ENCODE data around the gene SYT15.

The SYT15 gene

GRCh38 chr10:46545861-46546590, 32.9 kb upstream of the SYT15 start:
- DNase-seq, result no peak

GRCh38 chr10:46546591-46547540, 32.1 kb upstream of the SYT15 start:
- no peak for DNase-seq

DNA sequence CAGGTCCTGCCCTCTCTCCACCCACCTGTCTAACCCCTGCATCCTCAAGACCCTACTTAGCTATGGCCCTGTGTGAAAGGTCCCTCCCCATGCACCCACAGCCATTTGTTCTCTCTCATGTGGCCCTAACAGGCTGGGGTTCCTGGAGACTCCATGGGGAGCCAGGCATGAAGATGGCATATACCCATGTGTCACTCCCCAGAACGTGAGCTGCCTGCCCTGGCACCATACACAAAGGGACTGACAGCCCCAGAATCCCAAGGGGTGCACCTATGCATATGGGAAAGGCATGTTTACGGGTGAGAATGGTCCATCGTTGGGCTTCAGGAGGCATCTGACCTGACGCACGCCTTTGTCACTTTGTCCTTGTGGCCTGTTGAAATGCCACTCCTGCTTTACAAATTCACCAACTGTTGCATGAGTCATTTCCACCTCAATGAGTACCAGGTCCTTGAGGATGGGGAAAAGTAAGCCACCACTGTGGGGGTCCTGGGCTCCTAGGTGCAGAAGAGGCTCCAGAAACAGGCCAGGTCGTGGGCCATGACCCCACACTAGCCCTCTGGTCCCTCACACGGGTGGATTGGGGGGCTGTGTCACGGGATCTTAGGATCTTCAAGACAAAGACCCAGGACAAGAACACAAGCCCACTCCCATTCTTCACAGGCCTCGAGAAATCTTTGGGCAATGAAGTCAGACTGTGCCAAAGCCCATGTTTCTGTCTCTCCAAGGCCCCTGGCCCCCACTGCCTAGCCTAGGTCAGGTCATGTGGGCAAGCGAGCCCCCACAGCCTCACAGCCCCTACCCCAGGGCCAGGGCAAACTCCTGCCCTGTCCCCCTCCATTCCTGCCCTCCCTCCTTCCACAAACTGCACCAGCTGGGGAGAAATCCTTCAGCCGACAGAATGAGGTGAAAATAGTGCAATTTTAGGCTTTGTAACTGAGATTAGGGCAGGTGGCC, 31.1 kb upstream of the SYT15 start:
- DNase-seq, result no peak

- DNase-seq, result no peak
Observed at GRCh38 chr10:46548498-46549090, 30.3 kb upstream of the SYT15 start.

GRCh38 chr10:46549171-46550075, 29.5 kb upstream of the SYT15 start:
- no peak for DNase-seq

- DNase-seq, result no peak
Observed at GRCh38 chr10:46550076-46550790, 28.7 kb upstream of the SYT15 start.

DNA sequence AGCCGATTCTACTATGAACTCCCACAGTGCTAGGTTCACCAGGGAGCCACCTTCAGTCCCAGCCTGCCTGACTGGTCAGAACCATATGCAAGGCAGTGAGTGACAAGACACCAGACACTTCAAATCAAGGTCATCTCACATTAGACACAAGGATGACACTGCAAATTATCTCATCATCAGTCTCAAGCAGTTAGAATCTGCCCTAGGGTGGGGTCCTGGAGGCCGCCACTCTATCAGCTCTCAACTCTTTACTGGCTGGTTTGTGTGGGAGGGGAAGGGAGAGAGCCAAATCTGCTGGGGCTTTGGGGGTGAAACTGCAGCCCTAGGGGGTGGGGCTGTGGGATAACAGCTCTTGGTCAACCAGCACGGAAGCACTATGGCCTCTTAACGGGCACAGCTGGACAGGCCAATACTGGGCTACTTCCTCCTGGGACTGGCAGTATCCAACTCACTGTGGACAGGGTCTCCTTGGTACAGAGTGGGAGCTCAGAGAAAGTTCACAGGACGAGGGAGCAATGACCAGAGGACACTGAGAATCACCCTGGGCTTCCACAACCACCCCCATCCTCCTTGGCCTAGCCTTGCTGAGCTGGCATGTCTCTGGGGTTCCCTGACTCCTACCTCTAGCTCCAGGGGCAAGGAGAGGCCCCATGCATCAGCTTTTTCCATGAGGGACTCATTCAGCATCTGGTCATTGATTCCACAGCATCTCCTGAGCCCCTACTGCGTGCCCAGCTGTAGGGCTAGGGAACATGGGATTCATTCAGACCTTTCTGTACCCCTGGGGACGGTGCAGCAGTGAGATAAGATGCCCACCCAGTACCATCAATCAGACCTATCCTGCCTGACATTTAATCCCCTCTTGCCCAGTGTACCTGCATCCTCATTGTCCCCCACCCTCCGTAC, 27.9 kb upstream of the SYT15 start:
- no peak for DNase-seq

- DNase-seq, result no peak
Observed at GRCh38 chr10:46551701-46552525, 27.0 kb upstream of the SYT15 start.

- no peak for DNase-seq
Observed at GRCh38 chr10:46552526-46553237, 26.2 kb upstream of the SYT15 start.

GRCh38 chr10:46553238-46554049, 25.5 kb upstream of the SYT15 start:
- DNase-seq, result no peak

DNA sequence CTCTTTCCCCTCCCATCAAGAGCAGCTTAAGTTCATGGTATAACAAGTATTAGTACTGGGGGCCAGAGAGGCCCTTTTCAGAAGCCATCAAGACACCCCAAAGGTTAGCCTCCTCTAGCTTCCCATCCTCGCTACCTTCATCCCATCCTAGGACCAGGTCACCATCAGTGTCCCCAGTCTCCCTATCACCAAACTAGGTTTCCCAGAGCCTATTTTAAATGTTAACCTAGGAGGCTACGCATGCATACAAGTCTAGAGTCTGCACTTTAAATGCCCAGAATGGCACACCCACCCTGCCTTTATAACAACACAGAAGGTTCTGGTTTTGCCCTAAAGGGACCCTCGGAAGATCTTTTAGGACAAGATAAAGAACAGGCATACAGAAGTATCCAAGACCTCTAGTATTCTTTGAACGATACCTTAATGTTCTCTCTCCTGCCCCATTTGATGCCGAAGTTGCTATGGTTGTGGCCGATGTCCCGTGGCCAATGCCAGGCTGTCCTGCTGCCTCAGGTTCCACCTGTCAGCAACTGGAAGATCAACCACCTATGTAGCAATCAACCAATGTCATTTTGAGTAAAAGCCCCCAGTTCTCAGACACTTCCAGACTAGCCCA, 24.7 kb upstream of the SYT15 start:
- no peak for DNase-seq

DNA sequence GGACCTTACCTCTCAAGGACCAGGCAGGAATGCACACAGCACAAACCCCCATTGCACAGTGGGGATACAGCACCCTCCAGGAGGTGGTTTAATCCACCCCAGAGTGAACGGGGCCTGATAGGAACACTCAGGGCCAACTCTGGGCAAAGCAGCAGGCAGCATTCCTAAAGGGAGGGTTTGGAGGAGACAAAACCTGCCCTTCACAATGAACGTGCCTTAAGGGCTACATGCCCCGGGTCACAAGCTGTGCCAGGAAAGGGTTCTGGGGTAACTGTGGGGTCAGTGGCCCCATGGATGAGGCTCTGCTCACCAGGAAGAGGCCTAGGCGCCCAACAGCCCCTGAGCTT, 23.6 kb upstream of the SYT15 start:
- DNase-seq, result no peak

- DNase-seq, result no peak
Observed at GRCh38 chr10:46555713-46556514, 23.0 kb upstream of the SYT15 start.

DNA sequence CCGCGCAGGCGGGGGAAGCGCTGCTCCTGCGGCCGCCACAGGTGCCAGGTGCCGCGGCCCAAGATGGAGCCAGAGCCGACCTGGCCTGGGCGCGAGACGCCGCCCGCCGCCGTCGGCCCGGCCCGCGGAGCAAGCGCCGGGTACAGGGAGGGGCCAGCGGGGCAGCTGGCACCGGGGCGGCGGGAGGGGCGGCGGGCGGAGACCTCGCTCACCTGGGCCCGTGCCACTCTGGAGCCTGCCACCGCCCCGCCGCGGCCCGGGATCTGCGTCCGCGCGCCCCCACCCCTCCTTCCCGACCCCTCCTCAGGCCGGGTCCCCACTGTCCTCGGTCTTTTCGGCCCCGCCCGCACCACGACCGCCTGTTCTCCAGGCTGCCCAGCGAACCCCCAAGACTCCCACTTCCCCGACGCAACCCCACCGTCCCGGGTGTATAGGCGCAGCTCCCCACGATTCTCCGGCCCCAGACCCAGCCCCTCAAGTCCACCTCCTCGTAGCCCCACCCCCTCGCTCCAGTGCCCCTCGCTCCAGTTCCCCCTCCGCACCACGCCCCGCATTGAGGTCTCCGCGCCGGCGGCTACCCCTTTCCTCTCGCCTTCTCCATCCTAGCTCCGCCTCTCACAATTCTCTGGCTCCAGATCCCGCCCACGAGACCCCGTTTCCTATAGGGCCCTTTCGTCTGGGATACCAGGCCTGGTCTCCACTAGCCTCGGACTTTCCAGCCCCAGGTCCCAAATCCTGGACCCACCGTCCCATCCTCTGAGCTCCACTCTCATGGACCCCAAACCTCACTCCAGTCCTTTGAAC, 22.2 kb upstream of the SYT15 start, which contains the start of gene GPRIN2:
GPRIN2 (minus strand) TSS at position 144 of the 804 bp plus-strand sequence. CDS start 5,922 bp downstream, outside the sequence.
- DNase-seq, result no peak
